ENCODE results near the gene FHL1.

FHL1 gene

GRCh38 chrX:136258951-136259350, 111.6 kb downstream of the FHL1 start:
- no peak for DNase-seq (ENCODE audit: low read depth)

DNA sequence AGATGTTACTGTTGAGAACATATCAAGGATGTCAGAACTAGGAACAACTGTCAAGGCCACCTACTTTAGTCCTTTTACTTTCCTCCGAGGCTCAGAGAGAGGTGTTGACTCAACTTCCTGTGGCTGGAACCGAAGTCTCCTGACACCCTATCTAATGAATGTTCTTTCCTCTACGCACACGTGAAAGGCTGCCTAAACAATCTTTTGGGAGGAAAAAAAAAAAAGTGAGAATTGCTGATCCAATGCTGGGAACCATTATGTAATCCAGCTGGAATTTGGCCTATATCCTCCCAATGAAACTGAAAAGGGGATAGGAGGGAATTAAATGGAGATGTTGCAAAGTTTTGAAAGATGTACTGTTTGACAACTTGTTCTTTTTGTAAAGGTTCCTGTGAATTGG, 112.2 kb downstream of the FHL1 start:
- no peak for DNase-seq (ENCODE audit: low read depth)

DNA sequence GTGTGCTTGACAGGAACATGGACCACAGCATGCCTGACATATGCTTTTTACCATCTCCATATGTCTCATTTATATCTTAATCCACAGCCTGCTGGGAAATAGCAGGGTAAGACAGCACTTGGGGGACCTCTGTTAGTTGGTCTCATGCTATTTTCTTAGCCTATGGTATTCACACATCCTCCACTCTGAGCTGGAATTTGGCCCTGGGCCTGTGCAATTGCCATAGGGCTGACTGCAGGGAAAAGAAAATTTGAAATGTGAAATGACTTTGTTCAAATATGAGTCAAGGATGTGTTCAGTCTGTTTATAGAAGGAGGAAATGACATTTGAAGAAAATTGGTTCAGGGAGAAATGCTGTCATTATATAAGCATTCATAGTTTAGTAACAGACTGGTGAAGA, 113.4 kb downstream of the FHL1 start:
- DNase-seq (ENCODE audit: low read depth): no peak
